IPS DF 6.9 (cell line): Measurements from ENCODE around the gene FCHO2.

Source experiments
- DNase-seq: peaks from one replicate; pipeline ENCODE4 v3.0.0-alpha.2; 2013; ENCODE audit warnings: low read depth, low spot score
- H3K27ac ChIP-seq: one replicate; pipeline ENCODE4 v1.5.1; 2013; ENCODE audit warnings: low read length, control low read depth
- H3K27me3 ChIP-seq: 2 replicates; pipeline ENCODE4 v1.6.1; 2013; ENCODE audit warnings: mild to moderate bottlenecking, low read length; ENCODE audit not compliant: control insufficient read depth, insufficient read depth
- H3K36me3 ChIP-seq: 2 replicates; pipeline ENCODE4 v1.6.1; 2013; ENCODE audit warnings: low read length; ENCODE audit not compliant: control insufficient read depth, insufficient read depth
- H3K4me1 ChIP-seq: 2 replicates; pipeline ENCODE4 v1.6.1; 2013; ENCODE audit warnings: low read length; ENCODE audit not compliant: control insufficient read depth, insufficient read depth
- H3K4me3 ChIP-seq: 2 replicates; pipeline ENCODE4 v1.5.1; 2013; ENCODE audit warnings: mild to moderate bottlenecking, low read length
- H3K9me3 ChIP-seq: 2 replicates; pipeline ENCODE4 v1.6.1; 2013; ENCODE audit warnings: low read length, inconsistent platforms; ENCODE audit not compliant: control insufficient read depth, insufficient read depth
- whole genome bisulfite sequencing: extraction: QIAGEN DNeasy Blood & Tissue Kit; methylation state at CpG from one replicate; pipeline ENCODE4 v1.1.7; 2013; ENCODE audit warnings: mixed read lengths, missing lambda C conversion rate; ENCODE audit not compliant: insufficient read length, insufficient coverage; 5-methylcytosine and 5-hydroxymethylcytosine counted together

FCHO2 gene

DNA sequence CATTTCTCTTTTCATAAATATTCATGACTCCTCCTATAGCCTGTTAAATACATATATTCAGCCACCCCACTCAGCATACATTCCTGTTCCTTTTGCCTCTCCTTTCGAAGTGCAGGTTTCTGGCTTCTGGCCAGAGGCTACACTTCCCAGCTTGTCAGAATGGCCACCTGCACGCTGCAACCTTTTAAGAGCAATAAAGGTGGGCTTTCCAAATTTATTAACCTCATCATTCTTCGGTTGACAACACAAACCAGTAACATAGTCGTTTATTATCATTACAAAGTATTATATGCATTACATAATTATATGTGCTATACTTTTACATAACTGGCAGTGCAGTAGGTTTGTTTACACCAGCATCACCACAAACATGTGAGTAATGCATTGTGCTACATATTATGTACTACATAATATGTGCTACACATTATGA, 148.0 kb downstream of the FCHO2 start:
- no peaks in the 10 kb centered on the region for H3K36me3 ChIP-seq
- H3K9me3 ChIP-seq, result no peaks in the 10 kb centered on the region; the same call in 1 of the 2 replicates
- no peak for DNase-seq
- H3K4me3 ChIP-seq, result no peak overlapping the region
- no peak overlapping the region for H3K27ac ChIP-seq
- no peaks in the 10 kb centered on the region for H3K27me3 ChIP-seq
- no peaks in the 10 kb centered on the region for H3K4me1 ChIP-seq
- WGBS, result no CpG with 5 or more reads among the region's 4 CpGs

- Histone ChIP-seq H3K4me3 (no peak overlapping the region), H3K36me3 (no peaks in the 10 kb centered on the region), H3K9me3 (no peaks in the 10 kb centered on the region; the same call in 1 of the 2 replicates), H3K4me1 (no peaks in the 10 kb centered on the region), H3K27ac (no peak overlapping the region), H3K27me3 (no peaks in the 10 kb centered on the region)
- no CpG with 5 or more reads among the region's 1 CpG for WGBS
- no peak for DNase-seq
Measured at GRCh38 chr5:73104326-73104725, 148.5 kb downstream of the FCHO2 start.

GRCh38 chr5:73106335-73106734, 150.5 kb downstream of the FCHO2 start:
- H3K27ac ChIP-seq, result no peak overlapping the region
- H3K27me3 ChIP-seq, result no peaks in the 10 kb centered on the region
- DNase-seq, result no peak
- no peak overlapping the region for H3K4me3 ChIP-seq
- no peaks in the 10 kb centered on the region for H3K36me3 ChIP-seq
- no peaks in the 10 kb centered on the region for H3K4me1 ChIP-seq
- no peaks in the 10 kb centered on the region for H3K9me3 ChIP-seq

DNA sequence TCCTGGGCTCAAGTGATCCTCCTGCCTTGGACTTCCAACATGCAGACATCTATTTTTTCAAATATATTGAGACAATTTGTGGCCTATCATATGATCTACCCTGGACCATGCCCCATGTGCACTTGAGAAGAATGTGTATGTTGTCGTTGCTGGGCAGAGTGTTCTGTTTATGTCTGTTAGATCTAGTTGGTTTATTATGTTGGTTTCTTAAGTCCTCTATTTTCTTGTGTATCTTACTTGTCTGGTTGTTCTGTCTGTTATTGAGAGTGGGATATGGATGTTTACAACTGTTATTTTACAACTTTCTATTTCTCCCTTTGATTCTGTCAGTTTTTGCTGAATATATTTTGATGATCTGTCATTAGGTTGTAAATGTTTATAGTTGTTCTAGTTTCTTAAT, 154.3 kb downstream of the FCHO2 start:
- no peak overlapping the region for H3K4me3 ChIP-seq

DNA sequence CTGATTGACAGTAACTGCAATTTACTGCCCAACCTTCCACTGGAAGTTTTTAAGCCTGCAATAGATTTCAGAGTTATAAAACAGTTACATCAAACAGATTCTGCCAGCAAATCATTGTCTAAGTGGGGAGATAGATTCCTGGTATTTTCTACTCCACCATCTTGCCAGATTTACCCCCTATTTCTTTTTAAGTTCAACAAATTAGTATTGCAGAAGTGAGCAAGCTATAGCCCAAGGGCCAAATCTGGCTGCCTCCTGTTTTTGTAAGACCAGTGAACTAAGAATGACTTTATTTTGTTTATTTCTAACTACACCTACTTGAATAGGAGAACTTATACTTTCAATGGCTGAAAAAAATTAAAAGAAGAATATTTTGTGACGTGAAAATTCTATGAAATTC, 155.7 kb downstream of the FCHO2 start:
- Histone ChIP-seq H3K4me3 (no peak overlapping the region), H3K4me1 (no peaks in the 10 kb centered on the region), H3K9me3 (no peaks in the 10 kb centered on the region), H3K36me3 (no peaks in the 10 kb centered on the region), H3K27ac (no peak overlapping the region), H3K27me3 (no peaks in the 10 kb centered on the region)
- 100% methylated on average over 1 of the region's 1 CpG for WGBS
- no peak for DNase-seq

More for the DNA sequence above, 154.3 kb downstream of the FCHO2 start:
- Histone ChIP-seq H3K4me1 (no peaks in the 10 kb centered on the region), H3K27me3 (no peaks in the 10 kb centered on the region), H3K36me3 (no peaks in the 10 kb centered on the region), H3K9me3 (no peaks in the 10 kb centered on the region), H3K27ac (no peak overlapping the region)
- no peak for DNase-seq
- WGBS, result no CpG with 5 or more reads among the region's 1 CpG

- no peak overlapping the region for H3K27ac ChIP-seq
- H3K9me3 ChIP-seq, result no peaks in the 10 kb centered on the region
- H3K4me1 ChIP-seq, result no peaks in the 10 kb centered on the region
- H3K27me3 ChIP-seq, result no peaks in the 10 kb centered on the region
- H3K36me3 ChIP-seq, result no peaks in the 10 kb centered on the region
- no peak overlapping the region for H3K4me3 ChIP-seq
- no CpG with 5 or more reads among the region's 1 CpG for WGBS
- no peak for DNase-seq
Measured at GRCh38 chr5:73112359-73112758, 156.5 kb downstream of the FCHO2 start.

GRCh38 chr5:73114044-73114688, 158.3 kb downstream of the FCHO2 start:
- no peaks in the 10 kb centered on the region; the same call in 1 of the 2 replicates for H3K4me1 ChIP-seq
- no peaks in the 10 kb centered on the region for H3K36me3 ChIP-seq
- H3K9me3 ChIP-seq, result no peaks in the 10 kb centered on the region
- H3K4me3 ChIP-seq, result no peak overlapping the region
- no peak overlapping the region for H3K27ac ChIP-seq
- WGBS, result no CpG with 5 or more reads among the region's 3 CpGs
- H3K27me3 ChIP-seq, result peaks cover 4% of the 10 kb centered on the region; the same call in 1 of the 2 replicates
- DNase-seq, result no peak

DNA sequence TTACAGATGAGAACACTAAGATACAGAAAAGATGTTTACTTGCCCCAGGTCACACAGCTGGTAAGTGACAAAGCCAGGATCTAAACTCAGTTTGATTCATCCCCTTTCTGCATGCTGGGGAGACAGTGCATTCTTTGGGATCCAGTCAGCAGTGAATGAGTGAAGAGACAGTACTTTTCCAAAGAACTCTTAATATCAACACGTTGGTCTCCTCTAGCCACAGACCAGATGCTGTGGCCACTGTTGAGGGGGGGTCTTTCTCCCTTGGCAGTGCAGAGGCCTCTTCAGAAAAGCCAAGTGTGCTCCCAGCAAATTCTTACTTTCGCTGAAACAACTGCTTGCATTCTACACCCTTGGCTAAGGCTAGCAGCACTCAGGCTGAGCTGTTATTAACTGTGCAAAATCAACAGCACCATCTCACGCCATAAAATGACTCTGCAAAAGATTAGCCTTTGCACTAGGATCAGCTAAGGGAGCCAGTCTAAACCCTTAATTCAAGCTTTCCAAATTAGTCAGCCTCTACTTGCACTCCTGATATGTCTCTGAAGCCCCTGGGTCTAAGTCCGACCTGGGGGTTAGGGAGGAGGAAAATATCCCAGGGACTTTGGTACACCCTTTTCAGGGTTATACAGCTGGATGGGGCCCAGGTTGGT, 159.7 kb downstream of the FCHO2 start:
- Histone ChIP-seq H3K4me1 (peaks cover 2% of the 10 kb centered on the region; the same call in 1 of the 2 replicates), H3K27ac (no peak overlapping the region), H3K36me3 (no peaks in the 10 kb centered on the region), H3K27me3 (peaks cover 10% of the 10 kb centered on the region; the same call in 1 of the 2 replicates), H3K4me3 (no peak overlapping the region), H3K9me3 (no peaks in the 10 kb centered on the region)
- no CpG with 5 or more reads among the region's 4 CpGs for WGBS
- no peak for DNase-seq

DNA sequence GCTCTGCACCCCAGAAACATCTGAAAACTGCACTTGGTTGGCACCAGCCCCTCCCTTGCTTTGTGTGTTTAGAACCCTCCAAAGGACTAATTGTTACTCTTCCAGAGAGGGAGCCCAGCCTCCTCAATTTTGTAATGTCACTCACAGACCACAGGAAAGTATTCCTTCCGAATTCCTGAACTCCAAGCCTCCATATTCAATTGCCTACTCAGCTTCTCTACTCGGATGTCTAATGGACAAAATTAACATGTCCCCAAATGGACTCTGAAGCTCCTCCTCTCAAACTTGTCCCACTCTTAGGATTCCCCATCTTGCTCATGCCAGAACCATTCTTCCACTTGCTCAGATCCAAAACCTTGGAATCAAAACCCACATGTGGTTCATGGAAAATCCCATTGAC, 160.7 kb downstream of the FCHO2 start:
- Histone ChIP-seq H3K27ac (no peak overlapping the region), H3K4me3 (no peak overlapping the region), H3K36me3 (no peaks in the 10 kb centered on the region), H3K9me3 (no peaks in the 10 kb centered on the region), H3K4me1 (peaks cover 2% of the 10 kb centered on the region; the same call in 1 of the 2 replicates), H3K27me3 (peaks cover 16% of the 10 kb centered on the region; the same call in 1 of the 2 replicates)
- WGBS, result no CpG with 5 or more reads among the region's 2 CpGs
- no peak for DNase-seq

DNA sequence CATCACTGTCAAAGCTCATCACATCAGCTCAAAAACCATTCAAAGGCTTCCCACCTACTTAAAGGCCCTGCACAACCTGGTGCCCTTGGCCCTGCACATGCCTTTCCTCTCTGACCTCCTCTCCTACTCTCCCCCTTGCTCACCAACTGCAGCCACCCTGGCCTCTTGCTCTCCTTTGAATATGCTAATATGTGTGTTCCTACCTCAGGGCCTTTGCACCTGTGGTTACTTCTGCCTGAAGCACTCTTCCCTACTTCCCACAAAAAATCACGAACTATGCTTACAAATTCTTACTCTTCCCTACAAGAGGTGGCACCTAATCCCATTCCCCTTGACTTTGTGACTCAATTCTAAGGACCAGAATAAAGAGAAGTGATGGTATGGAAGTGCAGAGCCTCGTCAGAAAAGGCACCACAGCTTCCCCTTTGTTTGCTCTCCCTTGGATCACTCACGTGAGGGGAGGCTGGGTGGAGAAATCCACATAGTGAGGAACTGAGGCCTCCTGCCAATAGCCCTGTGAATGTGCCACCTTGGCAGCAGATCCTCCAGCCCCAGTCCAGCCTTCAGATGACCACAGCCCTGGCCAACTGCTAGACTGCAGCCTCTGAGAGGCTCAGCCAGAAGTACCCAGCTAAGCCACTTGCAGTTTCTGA, 161.4 kb downstream of the FCHO2 start:
- H3K4me1 ChIP-seq, result peaks cover 2% of the 10 kb centered on the region; the same call in 1 of the 2 replicates

More for the DNA sequence above, 161.4 kb downstream of the FCHO2 start:
- no peak for DNase-seq
- no CpG with 5 or more reads among the region's 3 CpGs for WGBS
- H3K4me3 ChIP-seq, result no peak overlapping the region
- peaks cover 21% of the 10 kb centered on the region for H3K27me3 ChIP-seq
- H3K36me3 ChIP-seq, result no peaks in the 10 kb centered on the region
- H3K27ac ChIP-seq, result no peak overlapping the region
- no peaks in the 10 kb centered on the region for H3K9me3 ChIP-seq
